Measurements from ENCODE around the gene FCRL3. TPM values are rescaled to one million over a fixed set of nuclear protein-coding genes. Genes with fewer than 3 reads are reported as not detected.

The FCRL3 gene
- total and polyA plus RNA-seq, 8 donors, result 0.02 to 0.09 (median 0.09) TPM; not detected in 5

GRCh38 chr1:157659576-157660247, 40.9 kb downstream of the FCRL3 start:
- H3K9me3 ChIP-seq, result no peaks in the 10 kb centered on the region
- no peak overlapping the region for H3K4me3 ChIP-seq
- H3K36me3 ChIP-seq, result no peaks in the 10 kb centered on the region
- intact Hi-C loops (cut with DNase I), result no loop called here
- 75 to 79% methylated on average over 3 of the region's 3 CpGs for WGBS, 2 donors
- ATAC-seq (no peak), DNase-seq (no peak), FAIRE-seq (no peak)
- H3K4me1 ChIP-seq, result no peaks in the 10 kb centered on the region
- no peaks in the 10 kb centered on the region for H3K27me3 ChIP-seq
- H3K27ac ChIP-seq, result no peak overlapping the region
- TF ChIP-seq, protein P1, sequence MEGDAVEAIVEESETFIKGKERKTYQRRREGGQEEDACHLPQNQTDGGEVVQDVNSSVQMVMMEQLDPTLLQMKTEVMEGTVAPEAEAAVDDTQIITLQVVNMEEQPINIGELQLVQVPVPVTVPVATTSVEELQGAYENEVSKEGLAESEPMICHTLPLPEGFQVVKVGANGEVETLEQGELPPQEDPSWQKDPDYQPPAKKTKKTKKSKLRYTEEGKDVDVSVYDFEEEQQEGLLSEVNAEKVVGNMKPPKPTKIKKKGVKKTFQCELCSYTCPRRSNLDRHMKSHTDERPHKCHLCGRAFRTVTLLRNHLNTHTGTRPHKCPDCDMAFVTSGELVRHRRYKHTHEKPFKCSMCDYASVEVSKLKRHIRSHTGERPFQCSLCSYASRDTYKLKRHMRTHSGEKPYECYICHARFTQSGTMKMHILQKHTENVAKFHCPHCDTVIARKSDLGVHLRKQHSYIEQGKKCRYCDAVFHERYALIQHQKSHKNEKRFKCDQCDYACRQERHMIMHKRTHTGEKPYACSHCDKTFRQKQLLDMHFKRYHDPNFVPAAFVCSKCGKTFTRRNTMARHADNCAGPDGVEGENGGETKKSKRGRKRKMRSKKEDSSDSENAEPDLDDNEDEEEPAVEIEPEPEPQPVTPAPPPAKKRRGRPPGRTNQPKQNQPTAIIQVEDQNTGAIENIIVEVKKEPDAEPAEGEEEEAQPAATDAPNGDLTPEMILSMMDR (IDR thresholded peaks at IDR 0.05), result no peak

DNA sequence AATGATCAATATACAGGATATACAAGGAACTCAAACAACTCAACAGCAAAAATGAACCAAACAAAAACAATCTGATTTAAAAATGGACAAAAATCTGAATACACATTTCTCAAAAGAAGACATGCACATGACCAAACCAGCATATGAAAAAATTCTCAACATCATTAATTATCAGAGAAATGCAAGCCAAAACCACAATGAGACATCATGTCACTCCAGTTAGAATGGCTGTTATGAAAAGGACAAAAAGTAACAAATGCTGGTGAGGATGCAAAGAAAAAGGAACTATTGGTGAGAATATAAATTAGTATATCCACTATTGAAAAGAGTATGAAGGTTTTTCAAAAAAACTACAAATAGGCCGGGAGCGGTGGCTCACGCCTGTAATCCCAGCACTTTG, 42.0 kb downstream of the FCRL3 start:
- no peak overlapping the region for H3K27ac ChIP-seq
- H3K4me3 ChIP-seq, result no peak overlapping the region
- DNase-seq, result no peak
- FAIRE-seq, result no peak
- H3K36me3 ChIP-seq, result no peaks in the 10 kb centered on the region
- no peaks in the 10 kb centered on the region for H3K4me1 ChIP-seq
- H3K9me3 ChIP-seq, result no peaks in the 10 kb centered on the region
- intact Hi-C loops (cut with DNase I), result no loop called here
- 82 to 95% methylated on average over 3 of the region's 3 CpGs for WGBS, 2 donors
- no peaks in the 10 kb centered on the region for H3K27me3 ChIP-seq
- no peak for ATAC-seq
- TF ChIP-seq, protein P1 (IDR thresholded peaks at IDR 0.05), result no peak

DNA sequence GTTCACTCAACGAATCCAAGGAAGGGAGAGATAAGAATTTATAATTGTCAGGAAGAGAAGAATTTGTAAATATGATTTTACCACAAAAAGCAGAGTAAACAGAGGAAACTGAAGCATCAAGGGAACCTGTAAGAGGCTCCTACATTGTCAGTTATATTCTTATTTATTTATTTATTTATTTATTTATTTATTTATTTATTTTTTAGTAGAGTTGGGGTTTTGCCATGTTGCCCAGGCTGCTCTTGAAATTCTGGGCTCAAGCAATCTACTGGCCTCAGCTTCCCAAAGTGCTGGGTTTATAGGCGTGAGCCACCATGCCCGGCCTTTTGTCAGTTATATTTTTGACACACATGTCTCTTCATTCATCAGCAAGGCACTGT, 47.1 kb downstream of the FCRL3 start:
- Histone ChIP-seq H3K27me3 (no peaks in the 10 kb centered on the region), H3K9me3 (no peaks in the 10 kb centered on the region), H3K4me1 (no peaks in the 10 kb centered on the region), H3K4me3 (no peak overlapping the region), H3K36me3 (no peaks in the 10 kb centered on the region), H3K27ac (no peak overlapping the region)
- intact Hi-C loops (cut with DNase I), result no loop called here
- DNase-seq (no peak), FAIRE-seq (no peak), ATAC-seq (no peak)
- 34 to 65% methylated on average over 3 of the region's 3 CpGs for WGBS, 2 donors
- TF ChIP-seq, protein P1 (IDR thresholded peaks at IDR 0.05), result no peak

- Histone ChIP-seq H3K36me3 (no peaks in the 10 kb centered on the region), H3K9me3 (no peaks in the 10 kb centered on the region), H3K4me1 (no peaks in the 10 kb centered on the region), H3K27me3 (no peaks in the 10 kb centered on the region), H3K27ac (no peak overlapping the region), H3K4me3 (no peak overlapping the region)
- no peak for DNase-seq
- TF ChIP-seq, protein P1 (IDR thresholded peaks at IDR 0.05), result no peak
- ATAC-seq, result peak in 1 of 4 donors; percentile 52
- 74 to 82% methylated on average over 5 of the region's 5 CpGs for WGBS, 2 donors
- no peak for FAIRE-seq
- intact Hi-C loops (cut with DNase I), result no loop called here
Observed at GRCh38 chr1:157652859-157653493, 47.6 kb downstream of the FCRL3 start.

- no peak overlapping the region for H3K27ac ChIP-seq
- intact Hi-C loops (cut with DNase I), result no loop called here
- no peaks in the 10 kb centered on the region for H3K36me3 ChIP-seq
- DNase-seq (no peak), FAIRE-seq (no peak), ATAC-seq (no peak)
- no peaks in the 10 kb centered on the region for H3K27me3 ChIP-seq
- H3K9me3 ChIP-seq, result no peaks in the 10 kb centered on the region
- WGBS, 2 donors, result 83 to 92% methylated on average over 3 of the region's 3 CpGs
- TF ChIP-seq, protein P1 (IDR thresholded peaks at IDR 0.05), result no peak
- no peaks in the 10 kb centered on the region for H3K4me1 ChIP-seq
- no peak overlapping the region for H3K4me3 ChIP-seq
Observed at GRCh38 chr1:157648317-157648716, 52.3 kb downstream of the FCRL3 start.
